ENCODE data around the gene UBE2J2.

DNA sequence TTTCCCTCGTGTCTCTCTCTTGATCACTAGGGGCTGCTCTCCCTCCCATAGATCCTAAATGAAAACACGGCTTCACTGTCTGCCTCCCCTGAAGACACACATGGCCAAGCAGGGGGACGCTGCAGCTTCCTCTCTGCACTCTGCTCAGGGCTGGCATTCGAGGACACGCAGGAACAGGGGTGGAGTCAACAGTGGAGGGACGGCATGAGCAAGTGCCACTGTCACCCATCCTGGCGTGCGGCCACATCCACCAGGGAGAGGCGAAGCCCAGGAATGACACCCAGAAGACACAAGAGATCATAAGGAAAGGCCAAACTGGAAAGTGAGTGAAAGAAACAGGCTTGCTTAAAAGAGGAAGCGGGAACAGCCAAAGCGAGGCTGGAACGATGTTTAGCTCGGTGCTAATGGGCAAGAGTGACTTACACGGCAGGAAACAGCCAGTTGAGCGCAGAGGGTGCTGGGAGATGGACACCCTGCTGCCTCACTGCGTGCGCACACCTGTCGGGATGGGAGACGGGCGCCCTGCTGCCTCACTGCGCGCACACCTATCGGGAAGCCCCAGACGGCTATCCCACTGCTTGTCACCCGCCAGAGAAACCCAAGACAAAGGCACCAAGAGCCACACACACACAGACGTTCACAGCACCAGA is 13.6 kb downstream of the UBE2J2 start:
- TF ChIP-seq CTCF (IDR thresholded peaks at IDR 0.05; ENCODE audit: borderline replicate concordance, extremely low read depth, low read length, poor library complexity, severe bottlenecking) (no peak), EZH2 (IDR thresholded peaks at IDR 0.05; ENCODE audit: borderline replicate concordance, low read depth, low read length, severe bottlenecking) (no peak)

Measured in DND-41 (cell line).